Endodermal cell (in vitro differentiated cells): ENCODE data around the gene CYP4F11. TPM values are rescaled to one million over a fixed set of nuclear protein-coding genes. Genes with fewer than 3 reads are reported as not detected.

Experiments used
- DNase-seq: peaks from one replicate; pipeline ENCODE4 v3.0.0-alpha.2; 2017
- H3K27ac ChIP-seq: 2 replicates; pipeline ENCODE4 v1.5.1; 2013; ENCODE audit warnings: mild to moderate bottlenecking, low read depth, low read length, moderate library complexity
- H3K27me3 ChIP-seq: 2 replicates; pipeline ENCODE4 v1.6.1; 2013; ENCODE audit warnings: mild to moderate bottlenecking, low read length, moderate library complexity; ENCODE audit not compliant: insufficient read depth, control insufficient read depth, poor library complexity, severe bottlenecking
- H3K36me3 ChIP-seq: 2 replicates; pipeline ENCODE4 v1.7.0; 2013; ENCODE audit warnings: mild to moderate bottlenecking, low read length, moderate library complexity; ENCODE audit not compliant: control insufficient read depth, insufficient read depth
- H3K4me1 ChIP-seq: one replicate; pipeline ENCODE4 v1.7.0; 2013; ENCODE audit warnings: low read length; ENCODE audit not compliant: control insufficient read depth, insufficient read depth
- H3K4me3 ChIP-seq: 2 replicates; pipeline ENCODE4 v1.5.1; 2013; ENCODE audit warnings: mild to moderate bottlenecking, low read length, moderate library complexity
- H3K9ac ChIP-seq: 2 replicates; pipeline ENCODE4 v1.6.1; 2013; ENCODE audit warnings: mild to moderate bottlenecking, low read length, moderate library complexity; ENCODE audit not compliant: poor library complexity, severe bottlenecking; ENCODE audit errors: extremely low read depth
- H3K9me3 ChIP-seq: 2 replicates; pipeline ENCODE4 v1.6.1; 2013; ENCODE audit warnings: mild to moderate bottlenecking, low read length, moderate library complexity; ENCODE audit not compliant: control insufficient read depth
- H3K27ac Mint-ChIP-seq: 2 replicates; pipeline ENCODE4 v1.8.0; 2020; ENCODE audit warnings: mixed read lengths
- H3K27me3 Mint-ChIP-seq: 2 replicates; pipeline ENCODE4 v1.8.0; 2021; ENCODE audit warnings: mild to moderate bottlenecking, mixed read lengths; ENCODE audit not compliant: insufficient read depth
- H3K36me3 Mint-ChIP-seq: 2 replicates; pipeline ENCODE4 v1.8.0; 2020; ENCODE audit warnings: low read depth, mixed read lengths
- H3K4me1 Mint-ChIP-seq: 2 replicates; pipeline ENCODE4 v1.8.0; 2020; ENCODE audit warnings: mixed read lengths
- H3K4me3 Mint-ChIP-seq: 2 replicates; pipeline ENCODE4 v1.8.0; 2020; ENCODE audit warnings: mild to moderate bottlenecking, moderate library complexity, mixed read lengths
- H3K9me3 Mint-ChIP-seq: 2 replicates; pipeline ENCODE4 v1.8.0; 2020; ENCODE audit warnings: mild to moderate bottlenecking, mixed read lengths
- CTCF ChIP-seq: fragments of 200-600 bp; sonication (generic); conservative IDR thresholded peaks from 2 replicates; pipeline ENCODE4 v1.5.0; 2021; ENCODE audit warnings: antibody characterized with exemption, mild to moderate bottlenecking
- WGBS, 2 experiments: methylation state at CpG; one replicate each; pipeline versions ENCODE4 v1.1.5 to v1.1.7; 2013; ENCODE audit warnings: missing lambda C conversion rate in 2 of 2, mixed read lengths in 1 of 2; ENCODE audit not compliant: insufficient coverage in 1 of 2, insufficient read length in 1 of 2; 5-methylcytosine and 5-hydroxymethylcytosine counted together
- total RNA-seq, 2 donors: library from RNA; stranded (reverse); fragmentation: NEBNext Ultra II Directional in 1 of 2; extraction: Animal tissue kit (Norgen Biotek cat#: 25700) in 1 of 2; gene quantifications; 2 replicates in 1 of 2; 3 replicates in 1 of 2; pipeline ENCODE4 v1.2.1, GENCODE V29; 2021

Gene CYP4F11
- total RNA-seq, 2 donors from 2014 or later, result not detected

GRCh38 chr19:15971224-15971780, 37.0 kb upstream of the CYP4F11 start:
- no peaks in the 10 kb centered on the region for H3K36me3 Mint-ChIP-seq
- no peak for DNase-seq
- 54 to 65% methylated on average over 5 of the region's 5 CpGs for WGBS, 2 experiments
- no peak overlapping the region for H3K4me3 ChIP-seq
- H3K27me3 Mint-ChIP-seq, result no peaks in the 10 kb centered on the region
- H3K27me3 ChIP-seq, result no peaks in the 10 kb centered on the region
- H3K9me3 Mint-ChIP-seq, result peaks cover 88% of the 10 kb centered on the region
- H3K9me3 ChIP-seq, result peaks cover 44% of the 10 kb centered on the region
- no peaks in the 10 kb centered on the region for H3K36me3 ChIP-seq
- H3K4me3 Mint-ChIP-seq, result no peak overlapping the region
- TF ChIP-seq CTCF, result no peak
- no peak overlapping the region for H3K27ac ChIP-seq
- H3K9ac ChIP-seq, result no peak overlapping the region
- H3K27ac Mint-ChIP-seq, result no peak overlapping the region
- H3K4me1 ChIP-seq, result no peaks in the 10 kb centered on the region
- no peaks in the 10 kb centered on the region for H3K4me1 Mint-ChIP-seq

GRCh38 chr19:15964231-15964630, 29.9 kb upstream of the CYP4F11 start:
- no peak for TF ChIP-seq CTCF
- 56% methylated on average over 2 of the region's 2 CpGs; no CpG with 5 or more reads in 1 of the 2 experiments for WGBS, 2 experiments

GRCh38 chr19:15962319-15962718, 28.0 kb upstream of the CYP4F11 start:
- peaks cover 68% of the 10 kb centered on the region for H3K9me3 ChIP-seq
- Mint-ChIP-seq H3K9me3 (peaks cover 99% of the 10 kb centered on the region), H3K4me1 (no peaks in the 10 kb centered on the region), H3K36me3 (no peaks in the 10 kb centered on the region), H3K27me3 (no peaks in the 10 kb centered on the region), H3K27ac (no peak overlapping the region), H3K4me3 (no peak overlapping the region)
- H3K4me3 ChIP-seq, result no peak overlapping the region
- H3K27me3 ChIP-seq, result no peaks in the 10 kb centered on the region
- H3K4me1 ChIP-seq, result no peaks in the 10 kb centered on the region
- no peak overlapping the region for H3K27ac ChIP-seq
- WGBS, 2 experiments, result 68 to 90% methylated on average over 2 to 6 of the region's 6 CpGs
- no peak for DNase-seq
- H3K9ac ChIP-seq, result no peak overlapping the region
- no peaks in the 10 kb centered on the region for H3K36me3 ChIP-seq
- TF ChIP-seq CTCF, result no peak

More at GRCh38 chr19:15964231-15964630, 29.9 kb upstream of the CYP4F11 start:
- no peak overlapping the region for H3K4me3 Mint-ChIP-seq
- no peaks in the 10 kb centered on the region for H3K27me3 ChIP-seq
- DNase-seq, result no peak
- H3K9me3 Mint-ChIP-seq, result peaks cover 90% of the 10 kb centered on the region
- no peak overlapping the region for H3K27ac Mint-ChIP-seq
- no peaks in the 10 kb centered on the region for H3K36me3 Mint-ChIP-seq
- no peaks in the 10 kb centered on the region for H3K27me3 Mint-ChIP-seq
- no peak overlapping the region for H3K27ac ChIP-seq
- no peak overlapping the region for H3K9ac ChIP-seq
- no peaks in the 10 kb centered on the region for H3K4me1 Mint-ChIP-seq
- H3K9me3 ChIP-seq, result peaks cover 67% of the 10 kb centered on the region
- H3K36me3 ChIP-seq, result no peaks in the 10 kb centered on the region
- H3K4me3 ChIP-seq, result no peak overlapping the region
- H3K4me1 ChIP-seq, result no peaks in the 10 kb centered on the region
